DMS53 (cell line): Measurements from ENCODE around the gene ABR.
"Not testable (repeated sequence)": the region's sequence is repeated elsewhere in the genome, so short reads cannot be mapped to it uniquely, and the experiment has no call there.

ENCODE experiments used
- DNase-seq: peaks from one replicate; lab custom pipeline; 2025; lab: John Stamatoyannopoulos, UW

Gene ABR

GRCh38 chr17:1095090-1095852, 84.5 kb downstream of the ABR start:
- DNase-seq: no peak

- DNase-seq: no peak
Observed at GRCh38 chr17:1094591-1094990, 85.2 kb downstream of the ABR start.

DNA sequence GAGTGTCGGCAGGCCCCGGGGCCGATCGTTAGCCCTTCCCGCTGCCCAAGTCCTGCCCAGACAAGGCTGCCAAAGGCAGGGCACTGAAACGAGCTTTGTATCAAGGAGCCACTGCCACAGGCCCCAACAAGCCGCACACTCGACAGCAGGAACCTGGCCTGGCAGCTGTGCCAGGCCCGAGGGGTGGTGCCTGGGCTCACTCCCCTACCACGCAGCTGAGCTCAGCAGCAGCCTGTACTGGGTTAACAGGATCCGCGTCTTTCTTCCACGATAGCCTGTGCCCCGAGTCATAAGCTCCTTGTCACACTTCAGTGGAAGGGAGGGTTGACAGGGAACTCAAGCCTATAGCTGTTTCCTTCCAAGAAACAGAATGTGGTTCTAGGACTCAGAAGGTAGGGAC, 87.9 kb downstream of the ABR start:
- DNase-seq: no peak

DNA sequence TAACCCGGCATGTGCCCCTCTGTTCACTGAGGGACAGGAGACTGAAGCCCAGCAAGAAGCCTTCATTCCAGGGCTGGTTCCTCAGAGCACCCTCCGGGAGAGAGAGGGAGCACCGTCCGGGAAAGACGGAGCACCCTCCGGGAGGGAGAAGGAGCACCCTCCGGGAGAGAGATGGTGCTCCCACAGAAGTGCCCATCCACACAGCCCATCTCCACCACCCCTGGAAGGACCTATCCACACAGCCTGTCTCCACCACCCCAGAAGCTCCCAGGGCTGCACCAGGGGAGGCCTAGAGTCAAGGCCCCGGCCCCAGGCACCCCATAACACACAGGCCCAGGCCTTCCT, 88.6 kb downstream of the ABR start:
- no peak for DNase-seq

GRCh38 chr17:1090465-1091189, 89.2 kb downstream of the ABR start:
- peak; percentile 85 for DNase-seq

DNA sequence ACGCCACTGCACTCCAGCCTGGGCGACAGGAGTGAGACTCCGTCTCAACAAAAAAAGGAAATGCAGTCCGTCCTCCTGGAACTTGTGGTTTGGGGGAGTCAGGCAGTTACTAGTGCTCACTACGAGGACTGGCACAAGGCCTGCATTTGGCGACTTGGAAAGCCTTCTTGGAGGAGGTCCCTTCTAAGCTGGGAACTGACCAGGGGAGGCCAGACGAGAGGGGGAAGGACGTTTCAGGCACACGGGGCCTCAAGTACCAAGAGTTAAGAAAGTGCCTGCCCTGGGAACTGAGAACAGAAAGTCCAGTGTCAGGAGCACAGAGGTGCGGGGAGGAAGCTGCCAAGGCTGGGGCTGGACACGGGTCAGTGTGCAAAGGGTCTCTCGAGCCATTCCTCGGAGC, 89.9 kb downstream of the ABR start:
- DNase-seq: no peak

DNA sequence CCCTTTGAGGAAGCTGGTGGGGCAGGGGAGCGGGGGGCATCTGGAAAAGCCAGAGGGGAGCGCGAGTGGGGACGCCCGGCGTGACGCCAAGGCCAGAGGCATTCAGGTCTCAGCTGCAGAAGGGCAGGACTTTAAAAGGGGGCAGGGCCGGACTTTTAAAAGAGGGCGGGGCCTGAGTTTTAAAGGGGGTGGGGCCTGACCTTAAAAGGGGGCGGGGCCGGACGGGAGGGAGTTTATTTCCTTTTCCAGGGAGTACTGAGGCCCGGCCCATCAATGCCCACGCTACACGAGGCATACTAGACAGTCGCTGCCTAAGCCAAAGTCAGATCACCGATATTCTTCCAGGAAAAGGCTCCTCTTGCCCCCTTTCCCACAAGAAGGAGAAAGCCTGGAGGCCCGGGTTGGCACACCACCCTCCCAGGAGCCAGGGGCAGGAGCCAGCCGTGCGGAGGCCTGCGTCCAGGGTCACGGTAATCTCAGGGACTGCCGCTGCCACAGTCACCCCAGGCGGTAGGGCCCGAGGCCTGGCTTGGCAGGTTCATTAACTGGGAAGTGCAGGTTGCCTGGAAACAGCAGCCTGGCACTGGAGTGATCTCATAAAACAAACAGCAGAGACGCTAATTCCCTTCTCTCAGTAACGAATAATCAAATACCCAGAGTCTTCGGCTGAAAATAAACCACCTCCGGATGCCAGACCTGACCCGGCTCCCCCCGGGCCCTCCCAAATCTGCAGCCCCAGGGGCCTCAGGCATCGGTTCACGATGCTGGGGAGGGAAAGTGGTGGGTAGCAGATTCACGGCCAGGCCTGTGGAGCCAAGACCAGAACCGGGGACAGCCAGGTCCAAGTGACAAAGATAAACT, 92.2 kb downstream of the ABR start:
- peak; percentile 96 for DNase-seq

- DNase-seq: peak; percentile 18
Observed at GRCh38 chr17:1083451-1084187, 96.2 kb downstream of the ABR start.

- DNase-seq: no peak
Observed at GRCh38 chr17:1082579-1082978, 97.2 kb downstream of the ABR start.

GRCh38 chr17:1078831-1079561, 100.8 kb downstream of the ABR start:
- peak; percentile 85 for DNase-seq

- peak; percentile 52 for DNase-seq
Observed at GRCh38 chr17:1077986-1078711, 101.6 kb downstream of the ABR start.

DNA sequence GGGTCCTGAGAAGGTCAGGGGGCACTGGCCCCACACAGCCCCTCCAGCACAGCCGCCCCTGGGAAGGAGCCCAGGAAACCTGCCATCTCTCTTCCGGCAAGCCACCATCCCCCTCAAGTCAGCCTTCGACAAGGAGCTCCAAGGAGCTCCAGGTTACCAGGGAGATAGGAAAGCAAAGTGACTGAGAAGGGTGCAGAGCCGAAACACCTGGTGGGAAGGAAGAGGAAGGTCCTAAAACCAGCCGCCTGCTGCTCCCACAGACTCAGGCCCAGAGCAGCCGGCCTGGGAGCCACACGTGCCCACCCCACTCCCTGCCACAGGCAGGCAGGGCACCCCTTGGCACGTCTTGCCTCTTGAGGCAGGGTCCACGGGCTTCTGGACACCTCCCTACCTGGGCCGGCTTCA, 102.2 kb downstream of the ABR start:
- DNase-seq: peak; percentile 44

DNA sequence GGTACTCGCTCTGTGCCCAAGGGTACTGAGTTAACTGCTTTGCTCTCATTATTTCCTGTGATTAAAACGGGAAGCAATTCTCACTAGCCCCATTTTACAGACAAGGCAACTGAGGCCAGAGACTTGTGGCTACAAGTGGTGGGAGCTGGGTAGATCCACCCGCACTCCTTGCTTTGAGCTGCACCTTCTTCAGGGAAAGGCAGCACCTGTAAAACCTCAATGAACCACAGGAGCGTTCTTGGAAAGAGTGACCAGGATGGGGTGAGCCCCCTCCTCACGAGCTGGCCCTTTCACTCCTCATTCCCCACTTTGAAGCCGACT, 102.8 kb downstream of the ABR start:
- no peak for DNase-seq

DNA sequence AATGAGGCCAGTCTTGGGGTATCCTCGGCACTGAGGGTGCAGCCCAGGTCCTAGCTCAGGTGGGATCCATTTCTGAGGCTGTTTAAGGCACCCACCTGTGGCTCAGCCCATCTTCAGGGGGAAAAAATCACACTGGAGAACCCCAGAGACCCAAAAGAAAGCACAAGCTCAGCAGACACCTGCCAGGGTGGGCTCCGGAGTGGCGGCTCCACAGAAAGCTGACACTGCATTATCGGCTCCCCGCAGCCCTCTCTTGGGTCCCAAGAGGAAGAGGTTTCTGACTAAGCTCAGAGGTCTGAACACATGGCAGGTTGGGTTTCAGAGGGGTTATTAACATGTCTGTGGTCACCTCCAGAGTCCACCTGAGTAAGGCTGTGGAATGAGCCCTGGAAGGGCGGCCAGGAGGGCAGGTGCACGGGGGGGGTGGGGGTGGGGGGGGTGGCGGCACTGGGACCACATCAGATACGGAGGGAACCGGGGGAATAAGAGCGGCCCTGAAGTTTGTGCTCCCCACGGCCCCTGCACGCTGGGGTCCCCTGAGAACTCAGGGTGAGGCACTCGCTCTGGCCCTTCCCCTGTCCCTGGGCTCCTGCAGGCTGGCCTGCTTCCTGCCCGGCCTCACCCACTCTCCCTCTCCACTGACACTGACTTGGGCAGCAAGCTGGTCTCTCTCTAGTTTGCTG, 103.3 kb downstream of the ABR start:
- DNase-seq: no peak

- DNase-seq: no peak
Observed at GRCh38 chr17:1074886-1075605, 104.7 kb downstream of the ABR start.

DNA sequence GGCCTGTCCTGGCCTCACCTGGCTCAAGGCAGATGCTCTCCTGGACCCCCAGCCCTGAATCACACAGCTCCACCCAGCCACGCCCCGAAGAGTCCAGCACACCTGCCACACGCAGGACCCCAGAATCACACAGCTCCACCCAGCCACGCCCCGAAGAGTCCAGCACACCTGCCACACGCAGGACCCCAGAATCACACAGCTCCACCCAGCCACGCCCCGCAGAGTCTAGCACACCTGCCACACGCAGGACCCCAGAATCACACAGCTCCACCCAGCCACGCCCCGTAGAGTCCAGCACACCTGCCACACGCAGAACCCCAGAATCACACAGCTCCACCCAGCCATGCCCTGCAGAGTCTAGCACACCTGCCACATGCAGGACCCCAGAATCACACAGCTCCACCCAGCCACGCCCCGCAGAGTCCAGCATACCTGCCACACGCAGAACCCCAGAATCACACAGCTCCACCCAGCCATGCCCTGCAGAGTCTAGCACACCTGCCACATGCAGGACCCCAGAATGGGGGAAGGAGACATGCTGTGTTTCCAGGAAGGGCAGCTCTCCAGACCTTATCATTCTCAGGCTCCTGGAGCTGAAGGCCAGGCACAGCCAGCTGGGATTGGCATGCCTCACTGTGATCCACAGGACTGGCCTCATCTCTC, 105.7 kb downstream of the ABR start:
- DNase-seq: not testable (repeated sequence)

DNA sequence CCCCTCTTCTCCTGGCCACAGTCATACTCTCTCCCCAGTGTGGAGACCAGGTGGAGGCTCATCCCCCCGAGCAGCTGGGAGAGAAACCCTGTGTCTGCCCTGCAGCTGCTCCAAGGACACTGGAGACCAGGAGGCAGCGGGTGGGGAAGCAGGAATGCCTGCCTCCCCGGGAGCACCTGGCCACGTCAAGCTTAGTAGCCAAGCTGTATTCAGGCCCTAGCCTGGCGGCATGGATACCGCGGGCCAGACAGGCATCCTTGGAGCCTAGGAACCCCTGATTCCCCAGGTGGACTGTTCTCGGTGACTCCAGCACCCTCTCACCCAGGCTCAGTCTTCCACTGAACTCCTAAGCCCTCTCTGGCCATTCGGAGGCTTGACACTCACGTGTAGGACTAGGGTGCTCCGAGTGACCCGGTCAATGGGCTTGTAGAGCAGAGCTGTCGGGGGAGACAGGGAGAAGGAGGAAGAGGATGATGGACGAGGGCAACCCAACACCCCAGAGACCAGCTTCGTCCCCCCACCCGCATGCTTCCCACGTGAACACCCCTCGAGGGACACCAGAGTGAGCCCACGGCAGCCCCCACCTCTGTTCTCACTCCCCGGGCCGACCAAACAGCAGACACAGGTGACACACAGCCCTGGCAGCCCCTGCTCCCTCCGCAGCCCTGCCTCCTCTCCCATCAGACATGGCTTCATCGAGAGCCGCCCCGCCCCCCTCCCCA, 106.4 kb downstream of the ABR start:
- peak; percentile 31 for DNase-seq

DNA sequence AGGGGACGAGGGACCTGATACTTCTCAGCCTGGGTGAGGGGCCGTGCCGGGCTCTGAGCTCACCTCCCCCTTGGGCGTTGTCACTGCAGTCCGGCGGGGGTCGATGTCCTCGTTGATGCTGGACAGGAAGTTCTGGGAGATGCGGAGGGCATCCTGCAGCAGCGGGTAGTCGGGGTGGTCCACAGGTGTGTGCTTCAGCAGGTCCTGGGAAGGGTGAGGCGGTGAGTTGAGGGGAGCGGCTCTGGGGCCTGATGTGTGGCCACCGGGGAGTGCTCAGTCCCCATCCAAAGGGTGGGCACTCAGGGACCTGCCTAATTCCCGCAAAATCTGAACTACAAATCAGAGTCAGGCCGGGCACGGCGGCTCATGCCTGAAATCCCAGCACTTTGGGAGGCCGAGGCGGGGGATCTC, 107.2 kb downstream of the ABR start:
- DNase-seq: no peak
